Muscle layer of colon (tissue), 2 donors: ENCODE results near the gene ADGRG1.

Experiments used
- H3K27ac ChIP-seq: one replicate; pipeline ENCODE4 v1.7.0; 2013; ENCODE audit warnings: low read depth, mild to moderate bottlenecking, low read length, moderate library complexity
- H3K27me3 ChIP-seq, 2 donors: one replicate each; pipeline ENCODE4 v1.7.0; 2013; ENCODE audit warnings: low read length in 2 of 2, mild to moderate bottlenecking in 2 of 2; ENCODE audit not compliant: insufficient read depth in 2 of 2, control insufficient read depth in 1 of 2
- H3K36me3 ChIP-seq: one replicate; pipeline ENCODE4 v1.7.0; 2013; ENCODE audit warnings: mild to moderate bottlenecking, low read length; ENCODE audit not compliant: insufficient read depth
- H3K4me1 ChIP-seq: one replicate; pipeline ENCODE4 v1.7.0; 2013; ENCODE audit warnings: mild to moderate bottlenecking, low read length; ENCODE audit not compliant: insufficient read depth
- H3K4me3 ChIP-seq, 2 donors: one replicate each; pipeline ENCODE4 v1.7.0; 2013; ENCODE audit warnings: low read length in 2 of 2, low read depth in 1 of 2, mild to moderate bottlenecking in 1 of 2, moderate library complexity in 1 of 2
- H3K9ac ChIP-seq: one replicate; pipeline ENCODE4 v1.7.0; 2013; ENCODE audit warnings: low read length
- H3K9me3 ChIP-seq: one replicate; pipeline ENCODE4 v1.7.0; 2013; ENCODE audit warnings: mild to moderate bottlenecking, low read length
- donor health status: abdominal sarcoma.
- donor health status: Adenocarcinoma of cecum.

Gene ADGRG1

DNA sequence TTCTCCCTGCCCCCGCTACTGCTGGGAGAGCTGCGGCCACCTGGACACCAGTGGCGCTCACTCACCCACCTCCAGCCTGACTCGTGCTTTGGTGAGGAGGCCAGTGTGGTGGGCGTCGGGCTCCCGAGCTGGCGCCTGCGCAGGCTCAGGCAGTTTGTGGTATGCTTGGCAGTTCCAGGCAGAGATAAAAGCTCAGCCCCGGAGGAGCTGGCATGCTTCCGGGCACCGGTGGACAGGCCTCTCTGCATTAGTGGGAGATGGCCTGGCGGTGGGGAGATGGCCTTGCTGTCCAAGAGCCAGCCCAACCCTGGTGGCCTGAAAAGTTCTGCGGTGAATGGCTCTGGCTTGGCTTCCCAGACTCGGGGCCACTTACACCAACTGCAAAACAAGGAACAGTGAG lies 4.1 kb downstream of the ADGRG1 start:
- peaks cover 8 to 45% of the 10 kb centered on the region in 2 donors for H3K27me3 ChIP-seq
- H3K9me3 ChIP-seq = no peaks in the 10 kb centered on the region
- no peak overlapping the region for H3K27ac ChIP-seq
- H3K9ac ChIP-seq = no peak overlapping the region
- no peaks in the 10 kb centered on the region for H3K4me1 ChIP-seq
- H3K36me3 ChIP-seq = no peaks in the 10 kb centered on the region
- H3K4me3 ChIP-seq = no peak overlapping the region

DNA sequence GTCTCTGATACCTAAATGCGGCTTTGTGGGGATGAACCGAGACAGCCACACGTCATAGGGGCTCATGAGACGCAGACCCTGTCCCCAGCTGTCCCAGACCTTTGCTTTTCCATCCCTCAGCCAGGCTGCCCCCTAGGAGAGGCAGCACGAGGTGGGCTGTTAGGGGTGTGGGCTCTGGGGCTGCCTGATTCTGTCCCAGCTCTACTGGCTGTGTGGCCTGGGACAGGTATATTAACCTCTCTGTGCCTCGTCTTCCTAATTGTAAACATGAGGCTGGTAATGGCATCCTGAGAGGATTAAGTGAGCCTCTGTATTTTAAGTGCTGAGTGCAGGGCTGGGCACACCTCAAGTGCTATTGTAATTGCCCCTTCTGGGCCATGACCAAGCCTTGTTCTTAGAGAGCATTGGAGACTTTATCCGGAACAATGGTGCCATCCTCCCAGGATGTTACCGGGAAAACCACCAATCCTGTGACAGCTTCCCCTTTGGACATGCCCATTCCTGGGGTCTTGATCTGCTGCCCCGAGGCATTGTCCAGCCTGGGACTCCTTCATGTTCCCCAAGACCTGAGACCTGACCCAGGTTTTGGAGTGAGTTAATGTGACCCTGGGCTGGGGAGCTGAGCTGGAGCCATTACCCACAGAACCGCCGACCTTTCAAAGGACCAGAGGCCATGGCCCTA lies 5.1 kb downstream of the ADGRG1 start:
- no peaks in the 10 kb centered on the region for H3K36me3 ChIP-seq
- H3K27me3 ChIP-seq = peaks cover 3 to 43% of the 10 kb centered on the region in 2 donors
- no peak overlapping the region for H3K27ac ChIP-seq
- H3K4me1 ChIP-seq = no peaks in the 10 kb centered on the region
- H3K9ac ChIP-seq = no peak overlapping the region
- H3K9me3 ChIP-seq = no peaks in the 10 kb centered on the region
- no peak overlapping the region for H3K4me3 ChIP-seq

DNA sequence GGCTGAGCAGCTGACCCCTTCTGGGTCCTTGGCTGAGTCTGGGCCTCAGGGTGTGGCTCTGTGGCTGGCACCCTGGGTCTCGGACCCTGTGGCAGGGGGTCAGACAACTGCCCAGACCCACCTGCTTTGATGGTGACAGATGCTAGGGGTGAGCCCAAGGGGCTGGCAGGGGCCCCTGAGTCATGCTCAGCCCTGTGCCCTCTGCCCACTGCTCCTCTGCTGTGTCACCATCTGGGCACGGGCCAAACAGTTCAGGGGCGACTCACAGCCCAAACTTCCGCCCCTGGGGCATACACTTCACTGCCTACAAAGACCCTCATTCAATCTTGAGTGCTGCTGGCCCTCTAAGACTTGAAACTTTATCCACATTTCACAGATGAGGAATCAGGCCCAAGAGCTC lies 5.7 kb downstream of the ADGRG1 start:
- Histone ChIP-seq H3K4me1 (no peaks in the 10 kb centered on the region), H3K4me3 (no peak overlapping the region), H3K36me3 (no peaks in the 10 kb centered on the region), H3K9me3 (no peaks in the 10 kb centered on the region), H3K27ac (no peak overlapping the region), H3K27me3 (peaks cover 0 to 37% of the 10 kb centered on the region in 2 donors), H3K9ac (no peak overlapping the region)

DNA sequence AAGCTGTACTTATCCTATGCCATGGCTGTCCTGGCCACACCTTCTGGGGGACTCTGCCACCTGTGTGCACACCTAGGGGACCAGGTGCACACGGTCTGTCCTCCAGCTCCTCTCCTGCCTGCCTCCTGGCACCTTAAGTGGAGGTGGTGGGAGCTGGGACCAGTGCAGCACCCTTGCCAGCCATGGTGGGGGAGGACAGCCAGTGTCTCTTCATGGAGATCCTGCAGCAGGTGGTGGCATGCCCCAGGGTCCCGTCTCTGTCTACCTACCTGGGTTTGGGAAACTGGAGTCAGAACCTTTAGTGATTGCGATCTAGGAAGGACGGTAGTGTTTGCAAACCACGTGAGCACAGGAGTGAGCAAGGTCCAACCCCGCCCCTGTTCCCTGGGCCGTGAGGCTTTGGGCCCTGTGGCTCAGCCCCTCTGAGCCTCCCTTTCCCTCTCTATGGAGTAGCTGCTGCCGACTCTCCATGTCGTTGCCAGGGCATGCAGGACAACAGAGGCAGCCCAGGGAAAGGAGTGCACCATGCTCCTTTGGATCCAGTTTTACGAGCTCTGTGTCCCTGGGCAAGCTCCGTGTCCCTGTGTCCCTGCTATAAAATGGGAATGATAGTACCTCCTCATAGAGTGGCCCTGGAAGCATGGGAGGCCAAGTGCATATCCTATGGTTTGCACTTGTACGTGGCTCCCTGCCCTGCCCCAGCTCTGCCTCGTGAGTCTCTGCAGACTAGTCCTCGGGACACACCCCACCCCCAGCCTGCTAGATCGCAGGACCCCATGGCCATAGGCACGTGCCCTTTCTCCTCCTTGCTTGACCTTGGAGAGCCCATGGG lies 7.1 kb downstream of the ADGRG1 start:
- Histone ChIP-seq H3K9me3 (no peaks in the 10 kb centered on the region), H3K4me1 (no peaks in the 10 kb centered on the region), H3K27ac (no peak overlapping the region), H3K27me3 (peaks cover 0 to 24% of the 10 kb centered on the region in 2 donors), H3K36me3 (no peaks in the 10 kb centered on the region), H3K4me3 (no peak overlapping the region), H3K9ac (no peak overlapping the region)

DNA sequence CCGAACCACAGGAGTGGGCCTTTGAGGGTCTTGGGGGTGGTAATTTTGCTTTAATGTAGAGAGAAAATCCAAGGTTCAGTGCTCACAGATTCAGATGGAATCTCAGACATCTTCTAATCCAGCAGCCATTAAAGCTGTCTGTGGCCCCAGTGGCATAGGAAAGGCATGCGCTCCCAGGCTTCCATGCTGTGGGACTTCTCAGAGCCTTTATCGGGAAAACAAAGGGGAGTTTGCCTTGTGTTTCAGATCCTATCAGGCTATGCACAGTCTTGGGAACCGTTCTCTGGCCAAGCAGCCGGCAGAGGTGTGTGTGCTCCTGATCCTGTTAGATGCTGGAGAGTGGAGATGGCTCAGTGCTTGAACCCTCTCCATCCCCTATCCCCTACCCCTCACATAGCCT lies 7.8 kb downstream of the ADGRG1 start:
- H3K9me3 ChIP-seq = no peaks in the 10 kb centered on the region
- no peak overlapping the region for H3K27ac ChIP-seq
- H3K4me1 ChIP-seq = no peaks in the 10 kb centered on the region
- H3K36me3 ChIP-seq = no peaks in the 10 kb centered on the region
- H3K27me3 ChIP-seq = peaks cover 0 to 19% of the 10 kb centered on the region in 2 donors
- no peak overlapping the region for H3K9ac ChIP-seq
- no peak overlapping the region for H3K4me3 ChIP-seq

DNA sequence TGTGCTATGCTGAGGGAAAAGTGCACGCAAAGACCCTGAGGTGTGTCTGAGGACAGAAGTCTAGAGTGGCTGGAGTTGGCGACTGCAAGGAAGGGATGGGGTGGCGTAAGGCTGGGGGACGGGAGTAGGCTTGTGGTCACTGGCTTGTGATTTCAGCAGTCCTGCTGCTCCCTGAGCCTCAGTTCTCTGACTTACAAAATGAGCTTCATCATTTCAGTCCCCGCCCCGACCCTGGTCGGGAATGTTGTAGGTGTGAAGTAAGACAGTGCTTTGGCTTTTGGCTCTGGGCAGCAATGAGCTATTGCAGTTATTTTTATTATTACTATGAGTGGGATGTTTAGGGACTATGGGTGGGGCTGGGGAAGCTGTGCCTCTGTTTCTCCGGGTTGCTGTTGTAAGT lies 8.6 kb downstream of the ADGRG1 start:
- H3K4me3 ChIP-seq = no peak overlapping the region
- H3K27ac ChIP-seq = no peak overlapping the region
- H3K36me3 ChIP-seq = no peaks in the 10 kb centered on the region
- no peaks in the 10 kb centered on the region for H3K4me1 ChIP-seq
- H3K27me3 ChIP-seq = peaks cover 0 to 19% of the 10 kb centered on the region in 2 donors
- H3K9me3 ChIP-seq = no peaks in the 10 kb centered on the region
- H3K9ac ChIP-seq = no peak overlapping the region

DNA sequence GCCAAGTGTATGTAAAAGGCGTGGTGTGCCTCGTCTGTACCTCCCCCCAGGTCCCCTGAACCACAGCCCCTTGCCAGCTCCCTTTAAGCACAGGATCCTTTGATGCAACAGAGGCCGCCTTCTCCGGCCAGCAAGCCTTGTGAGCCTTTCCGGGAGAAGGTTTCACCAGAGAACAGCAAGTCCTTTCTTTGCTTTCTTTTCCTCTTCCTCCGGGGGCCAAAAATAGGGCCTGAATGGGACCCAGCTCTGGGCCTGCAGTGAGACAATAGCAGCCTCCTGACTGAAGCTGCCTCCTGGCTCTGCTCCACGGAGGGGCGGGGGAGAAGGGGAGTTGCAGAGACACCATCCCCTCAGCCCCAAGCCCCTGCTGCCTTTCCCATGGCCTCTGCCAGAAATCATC lies 9.0 kb downstream of the ADGRG1 start:
- Histone ChIP-seq H3K36me3 (no peaks in the 10 kb centered on the region), H3K4me3 (no peak overlapping the region), H3K9ac (no peak overlapping the region), H3K27me3 (peaks cover 0 to 19% of the 10 kb centered on the region in 2 donors), H3K4me1 (no peaks in the 10 kb centered on the region), H3K9me3 (no peaks in the 10 kb centered on the region), H3K27ac (no peak overlapping the region)

DNA sequence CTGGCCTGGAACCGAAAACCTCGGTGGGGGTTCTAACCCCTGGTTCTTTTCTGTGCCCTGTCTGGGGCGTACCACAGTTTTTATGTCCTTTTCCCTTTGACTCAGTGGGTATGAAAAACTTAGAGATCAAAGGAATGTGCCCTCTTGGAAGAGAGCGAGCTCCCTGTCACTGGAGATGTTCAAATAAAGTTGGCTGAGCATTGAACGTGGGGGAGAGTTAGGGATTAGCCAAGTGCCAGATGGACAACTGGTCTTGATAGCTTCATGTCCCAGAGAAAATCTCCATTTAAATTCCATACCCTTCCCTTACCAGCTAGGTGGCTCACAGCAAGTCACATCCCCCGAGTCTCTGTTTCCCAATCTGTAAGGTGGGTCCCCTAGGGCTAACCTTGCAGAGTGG lies 9.5 kb downstream of the ADGRG1 start:
- no peak overlapping the region for H3K27ac ChIP-seq
- no peaks in the 10 kb centered on the region for H3K9me3 ChIP-seq
- no peak overlapping the region for H3K4me3 ChIP-seq
- peaks cover 0 to 19% of the 10 kb centered on the region in 2 donors for H3K27me3 ChIP-seq
- no peaks in the 10 kb centered on the region for H3K4me1 ChIP-seq
- H3K36me3 ChIP-seq = no peaks in the 10 kb centered on the region
- H3K9ac ChIP-seq = no peak overlapping the region

DNA sequence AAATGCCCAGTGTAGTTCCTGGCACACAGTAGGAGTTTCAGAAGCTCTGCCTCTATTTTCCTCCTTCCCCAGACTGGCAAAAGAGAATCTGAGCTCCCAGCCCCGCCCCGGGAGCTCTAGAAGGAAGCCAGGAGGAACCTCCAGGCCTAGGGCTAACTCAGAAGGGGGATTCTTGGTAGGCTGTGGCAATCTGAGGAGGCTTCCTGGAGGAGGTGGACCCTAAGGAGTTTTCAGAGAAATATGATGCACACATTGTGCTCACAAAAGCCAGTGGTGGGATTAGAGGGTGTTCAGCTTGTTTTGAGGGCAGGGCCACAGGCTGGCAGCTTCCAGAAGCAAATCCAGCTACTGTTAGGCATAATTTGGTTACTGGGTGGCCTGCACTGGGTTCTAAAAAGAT lies 10.0 kb downstream of the ADGRG1 start:
- Histone ChIP-seq H3K27me3 (peaks cover 0 to 19% of the 10 kb centered on the region in 2 donors), H3K27ac (no peak overlapping the region), H3K4me1 (no peaks in the 10 kb centered on the region), H3K9ac (no peak overlapping the region), H3K36me3 (no peaks in the 10 kb centered on the region), H3K9me3 (no peaks in the 10 kb centered on the region), H3K4me3 (no peak overlapping the region)

DNA sequence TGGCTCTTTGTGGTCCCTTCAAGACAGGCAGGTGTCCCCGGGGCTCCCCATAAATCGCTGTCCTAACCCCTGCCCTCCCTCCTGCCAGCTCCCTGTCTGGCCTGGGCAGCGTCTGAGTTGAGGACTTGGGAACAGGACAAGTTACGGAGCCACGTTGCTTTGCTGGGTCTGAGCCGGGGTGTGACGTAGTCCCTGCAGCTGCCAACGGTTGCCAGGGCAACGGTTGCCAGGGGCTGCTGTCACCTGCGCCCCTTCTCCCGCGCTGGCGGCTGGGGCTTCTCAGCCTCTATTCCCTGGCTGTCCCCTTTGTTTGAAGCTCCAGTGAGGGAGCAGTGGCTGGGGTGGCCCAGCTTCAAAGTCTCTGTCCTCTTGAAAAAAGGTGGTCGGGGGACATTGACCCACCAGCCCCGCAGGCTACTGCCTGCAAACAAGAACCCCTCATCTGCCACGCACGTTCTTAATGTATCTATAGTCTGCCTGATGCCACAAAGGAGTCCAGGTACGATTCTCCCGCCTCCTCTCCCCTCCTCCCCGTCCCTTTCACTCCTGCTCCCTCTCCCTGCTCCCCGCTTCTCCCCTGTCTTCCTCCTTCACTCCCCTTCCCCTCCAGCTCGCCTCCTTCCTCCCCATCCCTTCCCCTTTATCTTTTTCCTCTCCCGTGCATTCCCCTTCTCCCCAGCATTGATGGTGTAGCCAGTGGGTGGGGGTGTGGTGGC lies 10.9 kb downstream of the ADGRG1 start:
- H3K9ac ChIP-seq = no peak overlapping the region
- no peaks in the 10 kb centered on the region for H3K36me3 ChIP-seq
- no peak overlapping the region for H3K4me3 ChIP-seq
- H3K27me3 ChIP-seq = peaks cover 0 to 19% of the 10 kb centered on the region in 2 donors
- no peaks in the 10 kb centered on the region for H3K4me1 ChIP-seq
- H3K27ac ChIP-seq = no peak overlapping the region
- no peaks in the 10 kb centered on the region for H3K9me3 ChIP-seq

DNA sequence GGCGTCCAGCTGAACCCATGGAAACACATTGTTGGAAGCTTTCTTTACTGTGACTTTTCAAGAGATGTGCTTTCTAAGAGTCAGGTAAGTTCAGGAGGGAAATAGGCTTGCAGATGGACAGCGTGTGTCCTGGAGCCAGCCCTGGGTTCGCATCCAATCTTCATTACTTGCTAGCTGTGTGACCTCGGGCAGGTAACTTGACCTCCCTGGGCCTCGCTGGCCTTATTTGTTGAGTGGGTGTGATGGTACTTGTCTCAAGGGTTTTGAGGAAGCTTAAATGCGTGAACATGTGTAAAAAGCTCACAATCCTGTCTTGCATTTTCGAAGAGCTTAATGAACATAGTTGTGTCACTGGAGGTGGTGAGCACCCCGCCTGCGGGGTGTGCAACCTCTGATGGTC lies 11.8 kb downstream of the ADGRG1 start:
- H3K27ac ChIP-seq = no peak overlapping the region
- no peaks in the 10 kb centered on the region for H3K36me3 ChIP-seq
- H3K9me3 ChIP-seq = no peaks in the 10 kb centered on the region
- no peaks in the 10 kb centered on the region for H3K4me1 ChIP-seq
- H3K9ac ChIP-seq = no peak overlapping the region
- peaks cover 0 to 19% of the 10 kb centered on the region in 2 donors for H3K27me3 ChIP-seq
- no peak overlapping the region for H3K4me3 ChIP-seq
